Urothelium cell line (cell line): ENCODE results near the gene MAEA.

Experiments
- DNase-seq: peaks from one replicate; pipeline ENCODE4 v3.0.0; 2011; ENCODE audit warnings: low spot score, mixed read lengths
- FAIRE-seq: peaks from 2 replicates; lab custom pipeline; 2011; peaks lifted over from hg19 to GRCh38; lab: Jason Lieb, UNC

MAEA gene

GRCh38 chr4:1349359-1350168 lies 59.9 kb downstream of the MAEA start:
- DNase-seq (no peak), FAIRE-seq (no peak)

DNA sequence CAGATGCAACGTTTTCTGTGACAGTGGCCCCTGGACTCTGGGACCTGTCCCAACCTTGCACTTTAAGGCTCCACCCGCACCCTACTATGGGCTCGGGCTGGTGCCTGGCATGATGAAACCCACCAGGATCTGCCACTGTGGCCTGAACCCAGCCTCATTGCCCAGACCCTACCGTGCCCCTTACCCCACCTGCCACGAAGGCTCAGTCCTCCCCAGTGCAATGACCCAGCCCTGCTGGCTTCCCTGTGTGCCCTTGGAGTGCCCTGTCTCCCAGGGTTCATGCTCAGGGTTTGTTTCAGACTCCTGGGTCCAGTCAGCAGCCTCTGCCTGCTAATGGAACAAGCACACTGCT lies 60.5 kb downstream of the MAEA start:
- FAIRE-seq (no peak), DNase-seq (no peak)

- peak; percentile 83 for FAIRE-seq
These were observed 62.3 kb downstream of the MAEA start for GRCh38 chr4:1351854-1352566.

DNA sequence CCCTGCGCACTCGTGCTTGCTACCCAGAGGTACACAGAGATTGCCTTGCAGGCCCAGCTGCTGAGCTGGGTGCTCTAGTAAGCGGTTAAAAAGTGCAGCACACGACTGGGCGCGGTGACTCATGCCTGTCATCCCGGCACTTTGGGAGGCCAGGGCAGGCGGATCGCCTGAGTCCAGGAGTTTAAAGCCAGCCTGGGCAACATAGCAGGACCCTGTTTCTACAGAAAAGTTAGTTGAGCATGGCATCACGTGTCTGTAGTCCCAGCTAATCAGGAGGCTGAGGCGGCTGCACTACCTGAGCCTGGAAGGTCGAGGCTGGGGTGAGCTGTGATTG lies 62.8 kb downstream of the MAEA start:
- FAIRE-seq (no peak), DNase-seq (no peak)

More at GRCh38 chr4:1351854-1352566, 62.3 kb downstream of the MAEA start:
- DNase-seq, result peak; percentile 73

- no peak for FAIRE-seq
These were observed 63.7 kb downstream of the MAEA start for GRCh38 chr4:1353186-1354055.

DNA sequence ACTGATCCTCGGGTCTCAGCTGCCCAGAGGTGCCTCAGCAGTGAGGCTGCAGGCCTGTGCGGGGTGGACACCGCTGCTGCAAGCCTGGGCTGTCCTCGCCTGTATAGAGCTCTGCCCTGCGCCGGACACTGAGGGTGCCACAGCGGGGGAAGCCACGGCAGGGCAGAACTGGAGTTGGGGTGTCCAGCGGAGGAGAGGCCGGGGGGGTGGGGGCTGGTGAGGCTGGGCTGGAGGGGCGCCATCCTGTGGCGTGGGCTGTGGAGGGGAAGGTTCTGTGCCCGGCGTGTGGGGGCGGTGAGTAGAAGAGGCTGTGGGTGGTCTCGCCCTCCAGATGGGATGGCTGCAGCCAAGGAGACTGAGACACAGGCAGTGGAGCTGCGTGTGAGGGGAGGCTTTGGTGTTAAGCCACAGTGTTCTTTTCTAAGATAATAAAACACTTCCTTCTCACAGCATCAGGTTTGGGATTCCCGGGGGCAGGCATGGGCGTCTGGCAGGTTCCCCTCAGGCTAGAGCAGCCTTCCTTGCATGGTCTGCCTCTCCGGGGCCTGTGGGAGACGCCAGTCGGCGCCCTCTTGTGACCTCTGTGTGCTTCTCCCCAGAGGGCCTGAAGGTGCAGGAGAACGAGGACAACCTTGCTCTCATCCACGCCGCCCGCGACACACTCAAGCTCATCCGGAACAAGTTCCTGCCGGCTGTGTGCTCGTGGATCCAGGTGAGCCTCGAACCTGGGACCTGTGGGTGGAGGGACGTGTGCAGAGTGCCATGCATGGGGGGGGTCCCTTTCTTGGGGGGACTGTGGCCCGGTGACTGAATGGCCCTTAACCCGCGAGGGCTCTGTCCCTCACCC lies 64.7 kb downstream of the MAEA start:
- no peak for DNase-seq
- no peak for FAIRE-seq

More at GRCh38 chr4:1353186-1354055, 63.7 kb downstream of the MAEA start:
- no peak for DNase-seq

- no peak for DNase-seq
- FAIRE-seq, result no peak
These were observed 65.2 kb downstream of the MAEA start for GRCh38 chr4:1354983-1355275.

DNA sequence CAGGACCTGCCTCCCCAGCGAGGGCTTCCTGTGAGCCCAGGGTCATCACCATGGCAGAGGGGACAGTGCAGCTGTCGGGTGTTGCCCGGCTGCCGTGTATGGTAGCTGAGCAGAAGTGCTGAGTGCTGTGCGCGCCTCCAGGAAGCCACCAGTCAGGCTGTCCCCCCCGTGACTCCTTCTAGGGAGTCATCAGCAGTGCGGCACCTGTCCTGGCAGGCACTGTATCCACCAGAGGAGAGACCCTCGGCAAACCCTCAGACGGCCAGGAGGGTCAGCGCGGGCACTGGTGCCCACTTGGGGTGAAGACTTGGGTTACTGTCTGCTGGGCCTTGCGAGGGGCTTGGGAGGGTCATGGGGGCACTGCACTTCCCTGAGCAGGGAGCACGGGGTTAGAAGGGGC lies 65.7 kb downstream of the MAEA start:
- no peak for FAIRE-seq
- no peak for DNase-seq

GRCh38 chr4:1356181-1356998 lies 66.7 kb downstream of the MAEA start:
- DNase-seq, result peak; percentile 45
- FAIRE-seq, result no peak

- DNase-seq (no peak), FAIRE-seq (no peak)
These were observed 67.9 kb downstream of the MAEA start for GRCh38 chr4:1357356-1358248.

GRCh38 chr4:1358421-1359143 lies 68.9 kb downstream of the MAEA start:
- FAIRE-seq, result no peak
- DNase-seq, result no peak

- DNase-seq (no peak), FAIRE-seq (no peak)
These were observed 69.4 kb downstream of the MAEA start for GRCh38 chr4:1359144-1359501.

GRCh38 chr4:1359976-1360375 lies 70.3 kb downstream of the MAEA start:
- no peak for FAIRE-seq
- no peak for DNase-seq

GRCh38 chr4:1360423-1361283 lies 71.0 kb downstream of the MAEA start:
- no peak for FAIRE-seq
- no peak for DNase-seq

- DNase-seq (no peak), FAIRE-seq (no peak)
These were observed 71.7 kb downstream of the MAEA start for GRCh38 chr4:1361431-1361830.

DNA sequence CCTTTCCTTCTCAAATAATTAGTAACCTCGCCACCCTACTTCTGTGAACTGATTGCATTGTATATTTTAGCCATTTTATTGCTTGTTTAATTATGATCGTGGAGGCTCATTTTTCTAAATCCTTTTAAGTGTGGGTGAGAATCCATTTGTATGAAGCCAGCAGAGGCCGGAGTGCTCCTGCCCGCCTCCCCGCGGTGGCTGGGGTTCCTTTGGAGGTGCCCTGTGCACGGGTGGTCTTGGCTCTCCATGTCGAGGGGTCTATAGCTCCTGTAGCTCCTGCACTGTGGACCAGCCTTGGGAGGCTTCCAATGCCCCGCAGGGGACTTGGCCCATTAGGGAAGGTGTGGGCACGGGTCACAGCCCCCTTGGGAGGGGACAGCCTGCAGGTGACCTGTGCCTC lies 72.4 kb downstream of the MAEA start:
- no peak for FAIRE-seq
- no peak for DNase-seq

GRCh38 chr4:1362521-1362920 lies 72.8 kb downstream of the MAEA start:
- DNase-seq (no peak), FAIRE-seq (no peak)
